DND-41 (cell line): ENCODE measurements around the gene ARHGEF33.

ENCODE experiments used
- EZH2 ChIP-seq: IDR thresholded peaks from 3 replicates; pipeline ENCODE4 v1.6.1; 2012; ENCODE audit warnings: borderline replicate concordance, low read depth, mild to moderate bottlenecking, moderate library complexity, low read length, inconsistent platforms; ENCODE audit not compliant: severe bottlenecking
- TF ChIP-seq, protein P1 (sequence below): IDR thresholded peaks from 2 replicates; pipeline ENCODE4 v1.5.1; 2012; ENCODE audit warnings: borderline replicate concordance, low read length, moderate library complexity, mild to moderate bottlenecking; ENCODE audit not compliant: poor library complexity, severe bottlenecking; ENCODE audit errors: extremely low read depth

DNA sequence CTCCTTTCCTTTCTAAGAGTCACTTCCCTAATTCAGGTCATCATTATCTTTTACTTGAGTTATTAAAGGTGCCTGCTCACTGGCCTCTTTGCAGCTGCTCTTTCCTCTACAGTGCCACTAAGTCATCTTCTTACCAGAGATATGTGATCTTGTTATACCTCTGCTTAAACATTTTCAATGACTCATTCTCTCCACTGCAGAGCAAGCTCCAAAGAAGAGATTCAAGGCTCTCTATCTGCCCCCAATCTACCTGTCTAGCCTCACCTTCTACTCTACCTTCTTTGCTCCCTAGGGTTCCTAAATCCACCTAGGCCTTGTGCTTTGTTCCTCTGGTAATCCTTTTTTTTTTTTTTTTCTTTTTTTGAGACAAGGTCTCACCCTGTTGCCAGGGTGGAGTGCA is 3.1 kb downstream of the ARHGEF33 start:
- no peak for TF ChIP-seq EZH2
- TF ChIP-seq, protein P1, sequence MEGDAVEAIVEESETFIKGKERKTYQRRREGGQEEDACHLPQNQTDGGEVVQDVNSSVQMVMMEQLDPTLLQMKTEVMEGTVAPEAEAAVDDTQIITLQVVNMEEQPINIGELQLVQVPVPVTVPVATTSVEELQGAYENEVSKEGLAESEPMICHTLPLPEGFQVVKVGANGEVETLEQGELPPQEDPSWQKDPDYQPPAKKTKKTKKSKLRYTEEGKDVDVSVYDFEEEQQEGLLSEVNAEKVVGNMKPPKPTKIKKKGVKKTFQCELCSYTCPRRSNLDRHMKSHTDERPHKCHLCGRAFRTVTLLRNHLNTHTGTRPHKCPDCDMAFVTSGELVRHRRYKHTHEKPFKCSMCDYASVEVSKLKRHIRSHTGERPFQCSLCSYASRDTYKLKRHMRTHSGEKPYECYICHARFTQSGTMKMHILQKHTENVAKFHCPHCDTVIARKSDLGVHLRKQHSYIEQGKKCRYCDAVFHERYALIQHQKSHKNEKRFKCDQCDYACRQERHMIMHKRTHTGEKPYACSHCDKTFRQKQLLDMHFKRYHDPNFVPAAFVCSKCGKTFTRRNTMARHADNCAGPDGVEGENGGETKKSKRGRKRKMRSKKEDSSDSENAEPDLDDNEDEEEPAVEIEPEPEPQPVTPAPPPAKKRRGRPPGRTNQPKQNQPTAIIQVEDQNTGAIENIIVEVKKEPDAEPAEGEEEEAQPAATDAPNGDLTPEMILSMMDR, result no peak
